COLO668 (cell line): Measurements from ENCODE around the gene GALNT7.
A peak's percentile ranks its signal among the peaks of the same experiment; 100 is the strongest.

ENCODE experiments used
- DNase-seq: peaks from one replicate; lab custom pipeline; 2025; ENCODE audit not compliant: unreplicated experiment; lab: John Stamatoyannopoulos, UW

Gene GALNT7

GRCh38 chr4:173261052-173261451, 92.4 kb downstream of the GALNT7 start:
- no peak for DNase-seq

GRCh38 chr4:173262375-173262774, 93.8 kb downstream of the GALNT7 start:
- DNase-seq = no peak

DNA sequence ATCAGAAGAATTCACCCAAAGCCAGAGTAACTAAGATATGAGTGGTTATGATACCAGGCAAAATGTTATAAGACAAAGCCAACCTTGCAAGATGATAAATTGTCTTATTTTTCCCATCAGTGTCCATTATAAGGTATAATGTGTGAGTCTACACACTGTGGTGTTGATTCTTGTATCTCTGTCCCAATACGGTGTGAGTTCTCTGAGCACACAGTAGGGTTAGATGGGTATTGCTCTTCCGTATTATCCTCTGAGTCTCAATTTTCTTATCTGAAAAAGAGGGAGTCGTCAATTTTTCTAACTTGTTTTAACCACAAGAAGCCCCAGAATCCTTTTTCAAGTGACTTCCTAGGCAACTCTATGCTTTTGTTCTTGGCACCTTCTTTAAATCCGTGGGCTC, 95.6 kb downstream of the GALNT7 start:
- no peak for DNase-seq

DNA sequence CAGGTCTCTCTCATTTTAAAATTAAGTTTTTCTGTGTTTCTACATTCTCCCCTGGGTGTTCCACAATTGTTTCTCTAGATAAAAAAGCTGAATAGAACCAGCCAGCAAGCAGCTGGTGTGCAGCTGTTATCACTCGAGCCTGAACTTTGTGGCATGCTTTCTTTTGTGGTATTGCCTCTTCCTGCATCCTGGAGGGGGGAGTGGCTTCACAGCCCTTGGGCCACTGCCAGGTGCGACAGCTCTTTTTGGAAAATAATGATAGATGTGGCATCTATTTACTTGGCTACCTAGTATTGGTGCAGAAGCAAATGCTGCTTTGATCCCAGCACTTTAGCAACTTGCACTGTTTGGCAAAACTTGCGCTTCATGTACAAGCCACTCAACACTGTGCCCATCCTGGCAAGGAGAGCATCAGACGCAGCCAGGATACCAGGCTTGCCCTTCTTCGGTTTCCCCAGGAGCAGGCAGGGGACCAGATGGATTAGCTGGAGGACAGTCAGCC, 96.1 kb downstream of the GALNT7 start:
- DNase-seq = peak; percentile 86

DNA sequence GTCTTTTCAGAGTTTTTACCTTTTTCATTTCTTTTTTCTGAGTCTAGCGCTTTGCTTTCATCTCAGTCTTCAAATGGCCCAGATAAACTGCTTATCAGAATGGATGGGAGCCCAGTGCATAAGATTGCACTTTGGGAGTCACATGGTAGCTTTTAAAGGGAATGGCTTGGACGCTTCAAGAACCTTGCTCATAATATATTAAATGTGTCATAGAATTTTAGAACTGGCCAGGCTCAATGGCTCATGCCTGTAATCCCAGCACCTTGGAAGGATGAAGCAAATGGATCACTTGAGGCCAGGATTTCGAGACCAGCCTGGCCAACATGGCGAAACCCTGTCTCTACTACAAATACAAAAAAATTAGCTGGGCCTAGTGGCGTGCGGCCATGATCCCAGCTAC, 97.1 kb downstream of the GALNT7 start:
- no peak for DNase-seq

DNA sequence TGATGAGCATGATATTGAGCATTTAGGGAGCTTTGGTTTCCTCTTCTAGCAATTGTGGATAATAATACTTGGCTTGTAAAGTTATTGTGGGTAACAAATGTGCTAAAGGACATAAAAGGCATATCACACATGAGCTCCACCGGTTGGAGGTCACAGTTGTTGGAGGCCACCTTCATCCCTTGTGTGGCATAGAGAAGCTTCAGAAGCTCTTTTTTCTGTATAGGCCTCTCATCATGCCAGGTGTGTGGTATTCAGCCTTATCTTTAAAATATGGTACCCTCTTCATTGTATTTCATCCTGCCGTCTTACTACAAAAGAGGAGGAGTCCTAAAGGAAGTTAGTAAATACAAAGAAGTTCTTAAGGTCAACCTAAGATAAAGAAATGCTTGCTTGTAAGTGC, 99.1 kb downstream of the GALNT7 start:
- no peak for DNase-seq

GRCh38 chr4:173269280-173269679, 100.7 kb downstream of the GALNT7 start:
- no peak for DNase-seq

DNA sequence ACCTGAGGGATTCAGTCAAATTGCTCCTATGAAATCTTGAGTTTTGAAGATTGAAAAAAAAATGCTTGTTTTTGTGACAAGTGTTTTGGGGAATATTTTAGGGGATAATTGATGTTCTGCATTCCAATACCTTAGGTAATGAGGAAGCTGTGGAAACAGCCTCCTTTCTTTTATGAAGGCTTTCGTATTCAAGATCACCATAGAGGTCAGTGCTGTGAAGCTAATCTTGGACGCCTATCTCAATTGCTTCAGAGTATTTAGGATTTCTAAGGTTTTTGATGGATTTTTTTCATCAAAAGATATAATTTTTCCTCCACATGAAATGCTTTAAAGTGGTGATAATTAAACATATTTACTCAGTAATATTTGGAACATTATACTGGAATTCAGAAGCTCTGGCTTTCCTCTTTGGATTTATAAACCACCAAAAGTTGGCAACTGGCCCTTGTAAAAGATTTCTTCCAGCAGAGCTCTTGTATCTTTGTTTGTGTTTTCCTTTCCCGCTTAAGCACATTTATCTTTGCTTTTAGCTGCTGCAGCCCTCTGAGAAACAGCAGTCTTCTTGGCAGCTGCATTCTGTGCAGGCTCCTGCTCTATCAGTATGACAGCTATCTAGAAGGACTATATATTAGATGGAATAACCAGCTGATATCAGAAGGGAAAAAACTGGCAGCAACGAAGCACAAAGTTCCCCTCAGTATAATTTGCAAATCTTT, 101.9 kb downstream of the GALNT7 start:
- no peak for DNase-seq

- no peak for DNase-seq
These were observed 103.7 kb downstream of the GALNT7 start for GRCh38 chr4:173272314-173272713.

- no peak for DNase-seq
These were observed 104.4 kb downstream of the GALNT7 start for GRCh38 chr4:173272996-173273395.

GRCh38 chr4:173273941-173274340, 105.3 kb downstream of the GALNT7 start:
- no peak for DNase-seq

DNA sequence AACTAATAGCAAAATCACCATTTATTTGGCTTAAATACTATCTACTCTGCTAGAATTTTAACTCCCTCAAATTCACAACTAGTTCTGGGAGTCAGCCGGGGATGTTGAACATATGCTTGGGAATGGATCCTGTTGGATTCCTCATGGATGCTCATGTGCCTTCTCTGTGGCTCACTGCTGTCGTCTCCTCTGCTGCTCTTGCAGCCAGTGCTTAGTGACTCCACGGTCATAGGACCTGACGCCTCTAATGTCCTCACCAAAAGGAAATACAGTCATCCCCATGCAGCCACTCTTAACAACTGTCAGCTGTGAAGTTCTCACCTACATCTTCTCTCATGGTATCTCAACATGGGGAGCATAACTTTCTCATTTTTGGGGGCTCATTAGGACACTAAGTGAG, 106.1 kb downstream of the GALNT7 start:
- DNase-seq = no peak

GRCh38 chr4:173275150-173275549, 106.5 kb downstream of the GALNT7 start:
- DNase-seq = no peak

DNA sequence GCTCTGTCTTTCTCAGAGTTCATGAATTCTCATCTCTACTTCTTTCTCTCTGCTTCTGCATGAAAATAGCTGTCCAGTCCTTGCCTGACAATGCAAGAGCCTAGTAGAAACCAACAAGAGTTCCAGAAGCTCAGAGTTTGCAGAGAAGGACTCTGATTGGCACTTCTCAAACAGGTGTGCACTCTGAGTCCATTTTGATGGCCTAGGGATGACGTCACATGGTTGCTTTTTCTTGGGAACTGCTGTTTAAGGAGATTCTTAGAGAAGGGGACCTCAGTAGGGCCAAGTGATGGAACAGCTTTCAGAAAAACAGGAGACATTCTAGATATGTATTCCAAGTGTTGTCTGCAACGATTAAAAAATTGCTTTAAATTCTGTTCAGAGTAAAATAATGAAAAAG, 108.7 kb downstream of the GALNT7 start:
- no peak for DNase-seq

DNA sequence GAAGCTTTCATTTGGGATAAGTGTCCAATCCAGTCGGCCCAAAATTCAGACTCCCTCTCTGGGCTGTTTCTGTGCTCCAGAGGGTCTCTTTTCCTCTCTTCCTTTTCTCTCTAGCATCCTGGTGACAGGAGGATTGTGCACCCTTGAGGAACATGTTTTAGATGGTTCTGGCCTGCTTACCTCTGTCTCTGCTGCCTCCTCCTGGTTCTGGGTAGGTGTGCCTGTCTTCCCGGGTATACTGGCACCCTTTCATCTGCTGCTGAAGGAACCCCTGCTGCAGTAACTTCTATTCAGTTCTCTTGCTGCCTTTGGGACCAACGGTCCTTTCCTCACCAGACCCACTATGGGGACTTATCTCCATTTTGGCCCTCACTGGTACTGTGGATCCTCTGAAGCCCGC, 112.4 kb downstream of the GALNT7 start:
- no peak for DNase-seq

- no peak for DNase-seq
These were observed 113.0 kb downstream of the GALNT7 start for GRCh38 chr4:173281406-173282255.

DNA sequence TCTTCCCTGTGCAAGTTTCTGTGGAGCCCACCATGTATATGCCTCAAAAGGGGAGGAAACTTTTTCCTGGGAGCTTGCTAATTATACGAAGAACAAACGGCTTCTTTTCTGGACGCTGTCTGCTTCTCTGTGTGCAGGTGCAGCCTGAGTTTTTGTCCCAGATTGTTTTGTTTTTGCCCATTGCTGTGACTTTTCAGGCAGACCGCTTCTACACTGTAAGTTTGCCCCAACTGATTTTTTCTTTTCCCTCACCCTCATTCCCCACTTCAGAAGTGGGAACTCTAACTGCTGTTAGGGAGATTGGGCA, 113.6 kb downstream of the GALNT7 start:
- no peak for DNase-seq

DNA sequence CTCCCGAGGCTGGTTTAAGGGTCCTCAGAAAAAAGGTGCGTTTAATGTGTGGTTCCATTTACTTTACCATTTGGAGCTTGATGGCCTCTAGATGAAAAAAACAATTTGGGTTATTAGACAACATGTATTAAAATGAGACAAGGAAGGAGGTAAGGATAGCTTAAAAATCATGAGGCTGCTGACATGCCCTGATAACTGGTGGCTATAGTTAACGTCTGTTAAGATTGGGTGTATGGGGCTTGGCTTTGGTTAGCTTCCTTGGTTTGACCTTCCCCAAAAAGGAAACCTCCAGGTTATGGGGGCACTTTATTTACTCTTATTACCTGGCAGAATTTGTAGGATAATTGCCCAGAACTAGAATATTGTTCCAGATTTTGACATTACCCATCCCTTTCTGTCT, 114.0 kb downstream of the GALNT7 start:
- no peak for DNase-seq

- no peak for DNase-seq
These were observed 115.9 kb downstream of the GALNT7 start for GRCh38 chr4:173284463-173284862.

DNA sequence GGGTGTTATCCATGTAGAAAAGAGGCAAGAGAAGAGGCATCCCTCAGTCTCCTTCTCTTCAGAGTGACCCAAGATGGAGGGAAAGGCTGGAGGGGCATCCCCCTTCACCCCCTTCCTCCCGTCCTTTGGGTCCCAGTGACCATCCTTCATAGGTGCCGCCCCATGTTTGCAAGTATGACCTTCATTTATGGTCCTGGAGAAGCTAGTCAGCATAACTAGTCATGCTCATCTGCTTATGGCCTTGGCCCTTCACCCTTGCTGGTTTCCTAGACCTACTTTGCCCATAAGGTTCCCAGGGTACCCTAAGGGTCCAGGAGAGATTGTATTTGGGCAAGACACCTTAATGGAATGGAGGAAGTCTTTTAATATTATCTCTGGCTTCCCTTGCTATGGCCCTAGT, 118.9 kb downstream of the GALNT7 start:
- DNase-seq = no peak

DNA sequence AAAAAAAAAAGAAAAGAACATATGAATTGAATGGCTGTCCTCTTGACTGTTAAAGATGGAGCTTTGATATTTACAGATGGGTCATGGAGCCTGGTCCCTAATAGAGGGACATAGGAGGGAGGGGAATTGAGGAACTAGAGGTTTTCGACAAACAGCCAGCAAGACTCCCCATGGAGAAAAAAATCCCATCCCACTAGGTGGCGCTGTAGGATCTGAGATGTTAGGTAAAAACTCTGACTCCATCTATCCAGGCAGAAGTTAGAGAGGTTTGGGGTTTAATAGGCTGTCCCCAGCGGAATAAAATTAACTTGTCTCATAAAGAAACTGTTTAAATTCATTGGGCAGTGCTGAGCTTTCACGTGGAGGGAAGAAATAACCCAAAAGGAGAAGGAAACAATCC, 119.7 kb downstream of the GALNT7 start:
- DNase-seq = peak; percentile 50

GRCh38 chr4:173288698-173289352, 120.2 kb downstream of the GALNT7 start:
- no peak for DNase-seq
